Keratinocyte (primary cell): ENCODE measurements around the gene GTF3C2. TPM values are rescaled to one million over a fixed set of nuclear protein-coding genes. Genes with fewer than 3 reads are reported as not detected.
A peak's percentile ranks its signal among the peaks of the same experiment; 100 is the strongest.

Source experiments
- DNase-seq: peaks from one replicate; pipeline ENCODE4 v3.0.0-alpha.2; 2011; ENCODE audit warnings: low read depth, missing footprints, low spot score
- FAIRE-seq: peaks from 2 replicates; lab custom pipeline; 2011; peaks lifted over from hg19 to GRCh38; lab: Jason Lieb, UNC
- H2AFZ ChIP-seq: 2 replicates; pipeline ENCODE4 v1.6.0; 2012; ENCODE audit warnings: low read length, control low read depth, inconsistent platforms; ENCODE audit not compliant: control insufficient read depth
- H3K27ac ChIP-seq: 2 replicates; pipeline ENCODE4 v1.5.1; 2011; ENCODE audit warnings: low read length; ENCODE audit not compliant: control insufficient read depth, insufficient read depth
- H3K27me3 ChIP-seq: 3 replicates; pipeline ENCODE4 v1.6.0; 2011; ENCODE audit warnings: low read length; ENCODE audit not compliant: control insufficient read depth, insufficient read depth; ENCODE audit errors: extremely low read depth
- H3K36me3 ChIP-seq, 2 experiments: 2 replicates in 1 of 2; 3 replicates in 1 of 2; pipeline ENCODE4 v1.5.1; 2011; ENCODE audit warnings: low read length in 2 of 2, mild to moderate bottlenecking in 1 of 2; ENCODE audit not compliant: control insufficient read depth in 2 of 2, insufficient read depth in 2 of 2; ENCODE audit errors: extremely low read depth in 1 of 2
- H3K4me1 ChIP-seq: 3 replicates; pipeline ENCODE4 v1.5.1; 2011; ENCODE audit warnings: low read length; ENCODE audit not compliant: control insufficient read depth, insufficient read depth; ENCODE audit errors: extremely low read depth
- H3K4me2 ChIP-seq: 3 replicates; pipeline ENCODE4 v1.6.0; 2011; ENCODE audit warnings: low read depth, low read length; ENCODE audit not compliant: control insufficient read depth, insufficient read depth; ENCODE audit errors: extremely low read depth
- H3K4me3 ChIP-seq, 3 experiments: fragments of 200-600 bp in 1 of 3; sonication (generic) in 1 of 3; 2 replicates in 2 of 3; 3 replicates in 1 of 3; pipeline ENCODE4 v1.5.1; 2011 to 2016; ENCODE audit warnings: low read length in 3 of 3, mild to moderate bottlenecking in 3 of 3, control low read depth in 2 of 3, inconsistent platforms in 1 of 3, low read depth in 1 of 3, mixed read lengths in 1 of 3, mixed run types in 1 of 3, moderate library complexity in 1 of 3; ENCODE audit not compliant: control insufficient read depth in 2 of 3, insufficient read depth in 2 of 3; ENCODE audit errors: extremely low read depth in 1 of 3
- H3K79me2 ChIP-seq: 2 replicates; pipeline ENCODE4 v1.6.0; 2012; ENCODE audit warnings: low read length; ENCODE audit not compliant: control insufficient read depth, insufficient read depth
- H3K9ac ChIP-seq: 3 replicates; pipeline ENCODE4 v1.6.0; 2011; ENCODE audit warnings: low read length; ENCODE audit not compliant: control insufficient read depth, insufficient read depth; ENCODE audit errors: extremely low read depth
- H3K9me1 ChIP-seq: 3 replicates; pipeline ENCODE4 v1.6.0; 2011; ENCODE audit warnings: low read length; ENCODE audit not compliant: control insufficient read depth, insufficient read depth; ENCODE audit errors: extremely low read depth
- H3K9me3 ChIP-seq: 2 replicates; pipeline ENCODE4 v1.5.1; 2012; ENCODE audit warnings: low read depth, low read length; ENCODE audit not compliant: control insufficient read depth
- H4K20me1 ChIP-seq: 3 replicates; pipeline ENCODE4 v1.6.0; 2011; ENCODE audit warnings: low read length; ENCODE audit not compliant: control insufficient read depth, insufficient read depth; ENCODE audit errors: extremely low read depth
- CTCF ChIP-seq, 3 experiments: IDR thresholded peaks in 1 of 3; conservative IDR thresholded peaks in 1 of 3; optimal IDR thresholded peaks in 1 of 3; 2 replicates in 2 of 3; 3 replicates in 1 of 3; pipeline versions ENCODE3 to v1.5.1; 2011; ENCODE audit warnings: low read length in 3 of 3, mild to moderate bottlenecking in 3 of 3, moderate library complexity in 2 of 3, control low read depth in 1 of 3, inconsistent platforms in 1 of 3; ENCODE audit not compliant: insufficient read depth in 2 of 3; ENCODE audit errors: extremely low read depth in 1 of 3
- EZH2 ChIP-seq: IDR thresholded peaks from one replicate; pipeline ENCODE4 v1.6.1; 2012; ENCODE audit warnings: inconsistent platforms, mild to moderate bottlenecking, low read length, moderate library complexity
- dilution Hi-C: fragments of 300-500 bp; cut with MboI; formaldehyde crosslinking; loops from one replicate; pipeline ENCODE4 v1.7.0; 2020; ENCODE audit warnings: low sequenced_read_pairs; ENCODE audit not compliant: extremely low pct_ligation_motif_present
- polyA plus RNA-seq, 5 experiments: library from polyadenylated mRNA; depleted of rRNA in 3 of 5; stranded (reverse) in 3 of 5; stranded (forward) in 1 of 5; unstranded in 1 of 5; fragments of >200 nt; gene quantifications; 1 replicate in 1 of 5; 2 replicates in 3 of 5; 3 replicates in 1 of 5; pipeline versions ENCODE4 v1.2.1 to v1.2.3, GENCODE V29; 2011 to 2012; ENCODE audit warnings: missing spikeins in 2 of 5, low read depth in 1 of 5, low replicate concordance in 1 of 5

GTF3C2 gene
- polyA plus RNA-seq, 1 donor (not counting 4 experiments of a cell fraction or from before 2014, with no cell fraction given) = 53.4 TPM

- H3K4me3 ChIP-seq = no peak overlapping the region
- H3K36me3 ChIP-seq = no peaks in the 10 kb centered on the region
- no peaks in the 10 kb centered on the region for H3K9me3 ChIP-seq
- H4K20me1 ChIP-seq = no peaks in the 10 kb centered on the region
- no peaks in the 10 kb centered on the region for H3K4me1 ChIP-seq
- H3K9ac ChIP-seq = no peak overlapping the region
- DNase-seq = no peak
- no peak overlapping the region for H3K4me2 ChIP-seq
- no peaks in the 10 kb centered on the region for H3K9me1 ChIP-seq
- no peak overlapping the region for H2AFZ ChIP-seq
- peaks cover 23% of the 10 kb centered on the region for H3K27me3 ChIP-seq
- no peak for FAIRE-seq
- dilution Hi-C loops = no loop called here
- TF ChIP-seq CTCF (optimal IDR thresholded peaks at IDR 0.05 in 1 of 3, IDR thresholded peaks at IDR 0.05 in 1 of 3, conservative IDR thresholded peaks at IDR 0.05 in 1 of 3; ENCODE audit: extremely low read depth in 1 of 3, insufficient read depth in 2 of 3, low read length in 3 of 3) (no peak), EZH2 (no peak)
- H3K79me2 ChIP-seq = no peaks in the 10 kb centered on the region
- no peak overlapping the region for H3K27ac ChIP-seq
Measured at GRCh38 chr2:27284996-27285395, 71.6 kb downstream of the GTF3C2 start.

- no peak for TF ChIP-seq CTCF (optimal IDR thresholded peaks at IDR 0.05 in 1 of 3, IDR thresholded peaks at IDR 0.05 in 1 of 3, conservative IDR thresholded peaks at IDR 0.05 in 1 of 3; ENCODE audit: extremely low read depth in 1 of 3, insufficient read depth in 2 of 3, low read length in 3 of 3)
- peak; percentile 2 for TF ChIP-seq EZH2
- Histone ChIP-seq H4K20me1 (no peaks in the 10 kb centered on the region), H3K27me3 (peaks cover 23% of the 10 kb centered on the region), H3K4me3 (no peak overlapping the region), H3K9me1 (no peaks in the 10 kb centered on the region), H3K9me3 (no peaks in the 10 kb centered on the region), H3K27ac (no peak overlapping the region), H3K4me1 (no peaks in the 10 kb centered on the region), H3K4me2 (no peak overlapping the region), H3K36me3 (no peaks in the 10 kb centered on the region), H3K79me2 (no peaks in the 10 kb centered on the region), H3K9ac (no peak overlapping the region), H2AFZ (no peak overlapping the region)
- FAIRE-seq (no peak), DNase-seq (no peak)
- dilution Hi-C loops = no loop called here
Measured at GRCh38 chr2:27282892-27283291, 73.7 kb downstream of the GTF3C2 start.
